ENCODE data around the gene MAD1L1. TPM values are rescaled to one million over a fixed set of nuclear protein-coding genes. Genes with fewer than 3 reads are reported as not detected.
"Not testable (repeated sequence)": the region's sequence is repeated elsewhere in the genome, so short reads cannot be mapped to it uniquely, and the experiment has no call there.

Gene MAD1L1
- total RNA-seq, 1 experiment from 2014 or later: 50.8 TPM

DNA sequence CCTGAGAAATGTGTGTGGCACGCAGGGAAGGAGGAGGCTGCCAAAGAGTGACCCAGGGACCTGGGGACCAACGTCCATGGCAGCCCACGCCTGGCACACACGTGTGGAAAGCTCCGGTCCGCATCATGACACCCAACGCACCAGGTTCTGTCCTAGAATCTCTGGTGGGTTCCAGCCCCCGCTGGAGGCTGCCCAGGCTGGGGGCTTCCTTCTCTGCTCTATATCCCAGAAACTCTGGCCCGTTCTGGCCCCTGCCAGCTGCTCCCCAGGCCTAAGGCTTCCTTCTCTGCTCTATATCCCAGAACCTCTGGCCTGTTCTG, 300.8 kb downstream of the MAD1L1 start:
- TF ChIP-seq CTCF (conservative IDR thresholded peaks at IDR 0.05) (no peak), EZH2 (IDR thresholded peaks at IDR 0.05; ENCODE audit: low read depth) (no peak)
- H3K4me2 ChIP-seq: no peak overlapping the region
- ChIA-PET POLR2A (ENCODE audit: unreplicated experiment) (no interaction called here), CTCF (no interaction called here)
- H3K27me3 ChIP-seq (ENCODE audit: insufficient read depth, low read depth): no peaks in the 10 kb centered on the region
- peaks cover 4% of the 10 kb centered on the region for H4K20me1 ChIP-seq (ENCODE audit: insufficient read depth)
- H3K4me1 ChIP-seq (replicated peaks; ENCODE audit: insufficient read depth): no peaks in the 10 kb centered on the region
- no peaks in the 10 kb centered on the region for H3K9me3 ChIP-seq (ENCODE audit: insufficient read depth, low read depth)
- no peaks in the 10 kb centered on the region for H3K36me3 ChIP-seq (ENCODE audit: low read depth)
- no peaks in the 10 kb centered on the region for H3K79me2 ChIP-seq (ENCODE audit: low read depth)
- H3K27ac ChIP-seq: no peak overlapping the region
- no peaks in the 10 kb centered on the region for H3K9me2 ChIP-seq (ENCODE audit: insufficient read depth)
- intact Hi-C loops (cut with micrococcal nuclease; ENCODE audit: unreplicated experiment): no loop called here
- H3K4me3 ChIP-seq: no peak overlapping the region
- H3F3A ChIP-seq (ENCODE audit: insufficient read depth, low read depth): no peaks in the 10 kb centered on the region
- no peak overlapping the region for H2AFZ ChIP-seq
- DNase-seq: no peak
- BruUV-seq (replicated peaks): no TSS peak

DNA sequence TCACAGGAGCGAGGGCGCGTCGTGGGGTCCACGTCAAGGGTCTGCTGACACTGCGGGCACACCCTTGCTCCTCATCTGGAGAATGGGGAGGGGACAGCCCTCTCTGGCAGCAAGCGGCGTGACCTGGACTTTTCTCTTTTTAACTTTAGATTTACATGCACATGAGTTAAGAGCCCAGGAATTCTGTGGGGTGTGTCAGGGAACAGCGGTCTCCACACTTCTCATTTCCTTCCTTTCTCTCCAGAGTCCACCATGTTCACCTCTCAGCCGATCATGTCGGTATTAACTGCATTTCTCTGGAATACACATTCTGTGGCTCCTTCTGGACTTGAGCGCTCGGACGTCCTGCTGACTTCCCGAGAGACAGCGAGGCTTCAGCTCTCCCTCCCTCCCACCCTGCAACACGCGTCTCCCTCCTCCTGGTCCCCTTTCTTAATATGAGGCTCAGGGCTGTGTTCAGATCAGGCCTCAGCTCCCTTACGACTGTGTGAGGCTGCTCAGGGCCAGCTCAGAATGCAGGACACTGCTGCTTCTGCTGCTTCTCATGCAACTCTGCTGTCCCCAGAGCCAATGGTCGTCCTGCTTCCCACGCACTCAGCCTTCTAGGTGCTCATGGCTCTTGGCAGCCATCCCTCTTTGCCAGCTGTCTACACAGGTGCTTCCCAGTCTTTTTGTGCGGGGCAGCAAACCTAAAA, 301.3 kb downstream of the MAD1L1 start:
- H4K20me1 ChIP-seq (ENCODE audit: insufficient read depth): peaks cover 6% of the 10 kb centered on the region
- H3K36me3 ChIP-seq (ENCODE audit: low read depth): no peaks in the 10 kb centered on the region
- H3K79me2 ChIP-seq (ENCODE audit: low read depth): no peaks in the 10 kb centered on the region
- H3F3A ChIP-seq (ENCODE audit: insufficient read depth, low read depth): no peaks in the 10 kb centered on the region
- H3K9me2 ChIP-seq (ENCODE audit: insufficient read depth): no peaks in the 10 kb centered on the region
- BruUV-seq (replicated peaks): no TSS peak
- H3K4me3 ChIP-seq: no peak overlapping the region
- TF ChIP-seq EZH2 (IDR thresholded peaks at IDR 0.05; ENCODE audit: low read depth) (no peak), CTCF (conservative IDR thresholded peaks at IDR 0.05) (no peak)
- no peak overlapping the region for H2AFZ ChIP-seq
- no peaks in the 10 kb centered on the region for H3K27me3 ChIP-seq (ENCODE audit: insufficient read depth, low read depth)
- H3K9me3 ChIP-seq (ENCODE audit: insufficient read depth, low read depth): no peaks in the 10 kb centered on the region
- ChIA-PET CTCF (no interaction called here), POLR2A (ENCODE audit: unreplicated experiment) (no interaction called here)
- H3K4me2 ChIP-seq: no peak overlapping the region
- intact Hi-C loops (cut with micrococcal nuclease; ENCODE audit: unreplicated experiment): no loop called here
- H3K4me1 ChIP-seq (replicated peaks; ENCODE audit: insufficient read depth): no peaks in the 10 kb centered on the region
- DNase-seq: no peak
- H3K27ac ChIP-seq: no peak overlapping the region

DNA sequence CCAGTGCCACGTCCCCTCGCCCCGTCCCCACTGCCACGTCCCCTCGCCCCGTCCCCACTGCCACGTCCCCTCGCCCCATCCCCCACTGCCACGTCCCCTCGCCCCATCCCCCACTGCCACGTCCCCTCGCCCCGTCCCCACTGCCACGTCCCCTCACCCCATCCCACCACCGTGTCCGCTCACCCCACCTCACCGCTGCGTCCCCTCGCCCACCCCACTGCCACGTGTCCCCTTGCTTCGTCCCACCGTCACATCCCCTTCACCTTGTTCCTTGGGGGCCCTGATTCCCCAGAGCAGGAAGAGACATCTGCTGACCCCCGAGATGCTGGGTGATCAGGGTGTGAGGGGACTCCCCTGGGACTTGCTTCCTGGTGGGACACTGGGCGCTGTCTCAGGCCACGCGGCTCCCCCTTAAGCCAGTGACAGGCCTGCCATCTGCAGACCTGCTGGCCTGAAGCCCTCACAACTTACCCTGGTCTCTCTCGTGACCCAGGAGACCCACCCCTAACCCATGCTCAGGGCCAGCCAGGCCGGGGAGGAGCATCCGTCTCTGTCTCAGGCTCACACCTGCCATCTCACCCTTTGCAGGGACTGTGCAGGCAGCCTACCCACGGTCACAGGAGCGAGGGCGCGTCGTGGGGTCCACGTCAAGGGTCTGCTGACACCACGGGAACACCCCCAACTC, 302.2 kb downstream of the MAD1L1 start:
- intact Hi-C loops (cut with micrococcal nuclease; ENCODE audit: unreplicated experiment): no loop called here
- no peaks in the 10 kb centered on the region for H3K79me2 ChIP-seq (ENCODE audit: low read depth)

DNA sequence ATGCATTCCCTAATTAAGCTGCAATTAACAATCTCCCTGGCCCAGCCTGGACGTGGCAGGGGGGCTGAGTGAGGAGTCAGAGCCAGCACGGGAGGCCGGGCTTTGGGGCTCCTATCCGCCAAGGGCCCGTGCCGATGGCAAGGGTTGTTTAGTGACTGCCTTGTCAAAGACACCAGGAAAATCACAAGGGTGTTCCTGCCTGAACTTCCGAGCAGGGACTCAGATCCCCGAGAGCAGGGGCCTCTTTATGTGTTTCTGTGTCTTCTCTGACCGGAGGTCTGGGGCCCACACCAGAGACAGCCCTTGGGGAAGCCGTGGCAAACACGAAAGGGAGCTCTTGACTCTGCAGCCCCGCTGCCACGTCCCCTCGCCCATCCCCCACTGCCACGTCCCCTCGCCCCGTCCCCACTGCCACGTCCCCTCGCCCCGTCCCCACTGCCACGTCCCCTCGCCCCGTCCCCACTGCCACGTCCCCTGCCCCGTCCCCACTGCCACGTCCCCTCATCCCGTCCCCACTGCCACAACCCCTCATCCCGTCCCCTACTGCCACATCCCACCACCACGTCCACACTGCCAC, 303.3 kb downstream of the MAD1L1 start:
- H3K4me3 ChIP-seq; H3F3A ChIP-seq (ENCODE audit: insufficient read depth, low read depth); H3K4me1 ChIP-seq (replicated peaks; ENCODE audit: insufficient read depth); DNase-seq; POLR2A ChIA-PET (ENCODE audit: unreplicated experiment); H3K27ac ChIP-seq; H3K9me2 ChIP-seq (ENCODE audit: insufficient read depth); CTCF ChIA-PET; intact Hi-C loops (cut with micrococcal nuclease; ENCODE audit: unreplicated experiment); H3K27me3 ChIP-seq (ENCODE audit: insufficient read depth, low read depth); H4K20me1 ChIP-seq (ENCODE audit: insufficient read depth); H3K9me3 ChIP-seq (ENCODE audit: insufficient read depth, low read depth); H3K79me2 ChIP-seq (ENCODE audit: low read depth); BruUV-seq (replicated peaks); H2AFZ ChIP-seq; H3K4me2 ChIP-seq; H3K36me3 ChIP-seq (ENCODE audit: low read depth): not testable (repeated sequence)

More for the DNA sequence above, 302.2 kb downstream of the MAD1L1 start:
- TF ChIP-seq EZH2 (IDR thresholded peaks at IDR 0.05; ENCODE audit: low read depth) (no peak), CTCF (conservative IDR thresholded peaks at IDR 0.05) (no peak)
- POLR2A ChIA-PET (ENCODE audit: unreplicated experiment): no interaction called here
- Histone ChIP-seq H3K27me3 (ENCODE audit: insufficient read depth, low read depth) (no peaks in the 10 kb centered on the region), H3K4me3 (no peak overlapping the region), H3K9me2 (ENCODE audit: insufficient read depth) (no peaks in the 10 kb centered on the region), H4K20me1 (ENCODE audit: insufficient read depth) (peaks cover 6% of the 10 kb centered on the region), H3K36me3 (ENCODE audit: low read depth) (no peaks in the 10 kb centered on the region), H2AFZ (no peak overlapping the region), H3K4me2 (no peak overlapping the region), H3F3A (ENCODE audit: insufficient read depth, low read depth) (no peaks in the 10 kb centered on the region), H3K4me1 (replicated peaks; ENCODE audit: insufficient read depth) (no peaks in the 10 kb centered on the region), H3K27ac (no peak overlapping the region), H3K9me3 (ENCODE audit: insufficient read depth, low read depth) (no peaks in the 10 kb centered on the region)
- CTCF ChIA-PET: no interaction called here
- DNase-seq: no peak
- BruUV-seq (replicated peaks): no TSS peak

Measured in PC-9 (cell line).